ENCODE results near the gene YBX1.

Gene YBX1

DNA sequence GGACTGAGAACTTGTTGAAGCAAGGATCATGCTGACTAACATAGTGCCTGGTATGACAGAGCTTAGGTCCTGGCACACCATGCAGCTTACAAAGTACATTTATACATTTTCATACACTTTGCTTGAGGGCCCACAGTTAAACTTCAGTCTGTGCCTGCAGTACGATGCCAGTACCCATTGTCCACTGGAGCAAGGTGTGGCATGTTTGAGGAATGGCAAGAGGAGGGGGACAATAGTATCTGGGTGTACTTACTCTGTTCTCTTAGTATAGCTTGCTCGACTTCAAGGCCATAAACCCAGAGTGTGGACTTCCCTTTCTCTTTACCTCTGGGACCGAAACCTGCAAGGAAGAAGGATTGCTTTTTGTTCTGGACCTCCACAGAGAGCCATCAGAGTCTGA is 6.8 kb upstream of the YBX1 start:
- Histone ChIP-seq H3K79me2 (ENCODE audit: control insufficient read depth, insufficient read depth, low read length) (no peaks in the 10 kb centered on the region), H3K4me2 (ENCODE audit: low read length) (no peak overlapping the region), H2BK120ac (ENCODE audit: low read depth, low read length) (no peak overlapping the region), H3K4me1 (ENCODE audit: control insufficient read depth, low read depth, low read length) (no peaks in the 10 kb centered on the region), H3K79me1 (ENCODE audit: low read length) (no peaks in the 10 kb centered on the region), H3K23ac (ENCODE audit: low read length) (no peak overlapping the region), H3K9ac (ENCODE audit: low read length) (no peak overlapping the region), H2BK5ac (ENCODE audit: low read length) (no peak overlapping the region), H3K4ac (ENCODE audit: low read depth, low read length) (no peak overlapping the region), H2AK5ac (ENCODE audit: low read length) (no peak overlapping the region), H4K5ac (ENCODE audit: low read length) (no peak overlapping the region), H3K27me3 (ENCODE audit: insufficient read depth, low read length, poor library complexity) (no peaks in the 10 kb centered on the region), H3K18ac (ENCODE audit: low read length) (no peak overlapping the region), H4K8ac (ENCODE audit: low read depth, low read length) (no peak overlapping the region), H3K4me3 (ENCODE audit: low read length) (no peak overlapping the region), H3K56ac (ENCODE audit: low read length) (no peak overlapping the region), H2BK15ac (replicated peaks; ENCODE audit: low read depth) (no peak overlapping the region), H3K27ac (ENCODE audit: low read depth, low read length) (no peak overlapping the region), H3K36me3 (ENCODE audit: control insufficient read depth, insufficient read depth, low read length) (peaks cover 6% of the 10 kb centered on the region)
- no CpG with 5 or more reads among the region's 3 CpGs for WGBS (ENCODE audit: extremely low coverage, insufficient coverage, low lambda C conversion rate)
- DNase-seq: no peak

DNA sequence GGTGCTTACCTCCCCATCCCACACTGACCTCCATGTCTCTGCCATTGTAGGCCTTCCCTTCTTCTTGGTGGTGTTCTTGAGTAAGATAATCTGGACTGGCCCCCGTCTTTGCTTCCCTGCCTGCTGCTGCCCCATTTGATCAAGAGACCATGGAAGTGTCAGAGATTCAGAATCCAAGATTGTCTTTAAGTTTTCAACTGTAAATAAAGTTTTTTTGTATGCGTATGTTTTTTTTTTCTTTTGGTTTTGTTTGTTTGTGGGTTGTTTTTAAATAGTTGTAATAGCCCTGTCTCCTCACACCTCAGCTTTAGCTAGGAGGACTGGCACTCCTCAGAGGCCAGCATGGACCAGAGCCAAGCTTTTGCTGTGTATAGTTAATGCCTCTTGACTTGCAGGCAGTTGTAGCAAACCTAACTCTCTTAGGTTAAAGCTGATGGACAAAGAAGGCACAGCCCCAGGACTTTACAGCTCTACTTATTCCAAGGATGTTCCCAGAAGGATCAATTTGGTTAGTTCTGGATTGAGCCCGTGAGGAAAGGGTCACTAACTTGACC is 5.6 kb upstream of the YBX1 start:
- Histone ChIP-seq H3K27ac (ENCODE audit: low read depth, low read length) (no peak overlapping the region), H3K79me2 (ENCODE audit: control insufficient read depth, insufficient read depth, low read length) (peaks cover 6% of the 10 kb centered on the region), H3K36me3 (ENCODE audit: control insufficient read depth, insufficient read depth, low read length) (peaks cover 6% of the 10 kb centered on the region), H3K4me2 (ENCODE audit: low read length) (no peak overlapping the region), H2BK120ac (ENCODE audit: low read depth, low read length) (no peak overlapping the region), H2BK15ac (replicated peaks; ENCODE audit: low read depth) (no peak overlapping the region), H3K4me3 (ENCODE audit: low read length) (no peak overlapping the region), H3K56ac (ENCODE audit: low read length) (no peak overlapping the region), H3K79me1 (ENCODE audit: low read length) (peaks cover 4% of the 10 kb centered on the region), H3K27me3 (ENCODE audit: insufficient read depth, low read length, poor library complexity) (no peaks in the 10 kb centered on the region), H3K9ac (ENCODE audit: low read length) (no peak overlapping the region), H3K4ac (ENCODE audit: low read depth, low read length) (no peak overlapping the region), H4K5ac (ENCODE audit: low read length) (no peak overlapping the region), H2AK5ac (ENCODE audit: low read length) (no peak overlapping the region), H3K23ac (ENCODE audit: low read length) (no peak overlapping the region), H3K18ac (ENCODE audit: low read length) (no peak overlapping the region), H3K4me1 (ENCODE audit: control insufficient read depth, low read depth, low read length) (no peaks in the 10 kb centered on the region), H2BK5ac (ENCODE audit: low read length) (no peak overlapping the region), H4K8ac (ENCODE audit: low read depth, low read length) (no peak overlapping the region)
- no peak for DNase-seq
- WGBS (ENCODE audit: extremely low coverage, insufficient coverage, low lambda C conversion rate): no CpG with 5 or more reads among the region's 3 CpGs

DNA sequence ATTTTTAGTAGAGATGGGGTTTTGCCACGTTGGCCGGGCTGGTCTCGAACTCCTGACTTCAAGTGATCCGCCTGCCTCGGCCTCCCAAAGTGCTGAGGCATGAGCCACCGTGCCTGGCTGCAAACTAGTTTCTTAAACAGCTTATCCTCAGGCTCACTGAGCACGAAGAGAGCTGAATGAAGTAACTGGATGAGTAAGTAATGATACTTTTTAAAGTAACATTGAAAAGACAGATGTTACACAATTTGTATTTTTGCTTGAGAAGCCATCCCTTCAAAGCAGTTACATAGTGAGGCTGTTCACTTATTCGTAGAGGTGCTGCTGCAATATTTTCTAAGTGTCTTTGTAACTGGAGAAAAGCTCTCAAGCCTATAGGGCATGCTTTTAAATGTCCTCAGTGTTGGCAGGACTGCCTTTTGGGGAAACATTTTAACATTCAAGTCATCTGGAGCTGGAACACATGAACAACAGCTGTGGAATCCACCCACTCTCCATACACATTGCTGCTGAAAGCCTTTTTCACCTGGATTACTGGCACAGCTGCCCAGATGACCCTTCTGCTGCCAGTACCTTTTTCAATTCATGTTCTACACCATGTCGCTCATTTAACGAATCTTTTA is 2.7 kb upstream of the YBX1 start:
- H3K9ac ChIP-seq (ENCODE audit: low read length): no peak overlapping the region
- no peak overlapping the region for H3K4me2 ChIP-seq (ENCODE audit: low read length)
- H3K27ac ChIP-seq (ENCODE audit: low read depth, low read length): no peak overlapping the region
- WGBS (ENCODE audit: extremely low coverage, insufficient coverage, low lambda C conversion rate): no CpG with 5 or more reads among the region's 10 CpGs
- no peak overlapping the region for H3K23ac ChIP-seq (ENCODE audit: low read length)
- H3K4me3 ChIP-seq (ENCODE audit: low read length): no peak overlapping the region
- H2AK5ac ChIP-seq (ENCODE audit: low read length): no peak overlapping the region
- peaks cover 4% of the 10 kb centered on the region for H3K79me1 ChIP-seq (ENCODE audit: low read length)
- H3K4ac ChIP-seq (ENCODE audit: low read depth, low read length): no peak overlapping the region
- no peak overlapping the region for H4K8ac ChIP-seq (ENCODE audit: low read depth, low read length)
- H3K18ac ChIP-seq (ENCODE audit: low read length): no peak overlapping the region
- no peak overlapping the region for H2BK15ac ChIP-seq (replicated peaks; ENCODE audit: low read depth)
- H3K56ac ChIP-seq (ENCODE audit: low read length): no peak overlapping the region
- no peaks in the 10 kb centered on the region for H3K27me3 ChIP-seq (ENCODE audit: insufficient read depth, low read length, poor library complexity)
- no peak overlapping the region for H2BK5ac ChIP-seq (ENCODE audit: low read length)
- no peak overlapping the region for H4K5ac ChIP-seq (ENCODE audit: low read length)
- DNase-seq: no peak
- H3K79me2 ChIP-seq (ENCODE audit: control insufficient read depth, insufficient read depth, low read length): peaks cover 25% of the 10 kb centered on the region
- no peak overlapping the region for H2BK120ac ChIP-seq (ENCODE audit: low read depth, low read length)
- H3K4me1 ChIP-seq (ENCODE audit: control insufficient read depth, low read depth, low read length): peaks cover 3% of the 10 kb centered on the region
- peaks cover 3% of the 10 kb centered on the region for H3K36me3 ChIP-seq (ENCODE audit: control insufficient read depth, insufficient read depth, low read length)

DNA sequence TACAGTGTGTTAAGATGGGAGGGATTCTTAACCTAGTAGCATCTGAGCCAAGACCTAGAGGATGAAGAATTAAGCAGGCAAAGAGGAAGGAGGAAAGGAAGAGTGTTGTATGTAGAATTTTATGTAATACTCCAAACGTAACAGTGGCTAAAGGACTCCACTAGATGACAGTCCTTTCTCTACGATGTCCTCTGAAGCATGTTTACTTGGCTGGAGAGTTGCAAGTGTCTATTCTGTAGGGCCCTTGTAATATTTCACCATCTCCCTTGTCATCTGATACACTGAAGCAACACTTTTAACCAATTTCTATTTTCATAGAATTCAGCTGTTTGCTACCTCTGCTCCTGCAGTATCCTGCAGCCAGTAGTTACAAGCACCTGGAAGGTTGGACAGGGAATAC is 2.2 kb upstream of the YBX1 start:
- no peak overlapping the region for H2BK5ac ChIP-seq (ENCODE audit: low read length)
- H4K8ac ChIP-seq (ENCODE audit: low read depth, low read length): no peak overlapping the region
- H3K4me2 ChIP-seq (ENCODE audit: low read length): no peak overlapping the region
- H3K79me2 ChIP-seq (ENCODE audit: control insufficient read depth, insufficient read depth, low read length): peaks cover 31% of the 10 kb centered on the region
- H3K9ac ChIP-seq (ENCODE audit: low read length): no peak overlapping the region
- no peak overlapping the region for H3K4ac ChIP-seq (ENCODE audit: low read depth, low read length)
- no CpG with 5 or more reads among the region's 2 CpGs for WGBS (ENCODE audit: extremely low coverage, insufficient coverage, low lambda C conversion rate)
- no peaks in the 10 kb centered on the region for H3K27me3 ChIP-seq (ENCODE audit: insufficient read depth, low read length, poor library complexity)
- H3K4me3 ChIP-seq (ENCODE audit: low read length): no peak overlapping the region
- H3K27ac ChIP-seq (ENCODE audit: low read depth, low read length): no peak overlapping the region
- peaks cover 1% of the 10 kb centered on the region for H3K36me3 ChIP-seq (ENCODE audit: control insufficient read depth, insufficient read depth, low read length)
- H2BK15ac ChIP-seq (replicated peaks; ENCODE audit: low read depth): no peak overlapping the region
- H2AK5ac ChIP-seq (ENCODE audit: low read length): no peak overlapping the region
- H3K79me1 ChIP-seq (ENCODE audit: low read length): peaks cover 4% of the 10 kb centered on the region
- H3K23ac ChIP-seq (ENCODE audit: low read length): no peak overlapping the region
- no peak overlapping the region for H3K18ac ChIP-seq (ENCODE audit: low read length)
- H3K56ac ChIP-seq (ENCODE audit: low read length): no peak overlapping the region
- H3K4me1 ChIP-seq (ENCODE audit: control insufficient read depth, low read depth, low read length): peaks cover 5% of the 10 kb centered on the region
- H2BK120ac ChIP-seq (ENCODE audit: low read depth, low read length): no peak overlapping the region
- H4K5ac ChIP-seq (ENCODE audit: low read length): no peak overlapping the region
- DNase-seq: no peak

DNA sequence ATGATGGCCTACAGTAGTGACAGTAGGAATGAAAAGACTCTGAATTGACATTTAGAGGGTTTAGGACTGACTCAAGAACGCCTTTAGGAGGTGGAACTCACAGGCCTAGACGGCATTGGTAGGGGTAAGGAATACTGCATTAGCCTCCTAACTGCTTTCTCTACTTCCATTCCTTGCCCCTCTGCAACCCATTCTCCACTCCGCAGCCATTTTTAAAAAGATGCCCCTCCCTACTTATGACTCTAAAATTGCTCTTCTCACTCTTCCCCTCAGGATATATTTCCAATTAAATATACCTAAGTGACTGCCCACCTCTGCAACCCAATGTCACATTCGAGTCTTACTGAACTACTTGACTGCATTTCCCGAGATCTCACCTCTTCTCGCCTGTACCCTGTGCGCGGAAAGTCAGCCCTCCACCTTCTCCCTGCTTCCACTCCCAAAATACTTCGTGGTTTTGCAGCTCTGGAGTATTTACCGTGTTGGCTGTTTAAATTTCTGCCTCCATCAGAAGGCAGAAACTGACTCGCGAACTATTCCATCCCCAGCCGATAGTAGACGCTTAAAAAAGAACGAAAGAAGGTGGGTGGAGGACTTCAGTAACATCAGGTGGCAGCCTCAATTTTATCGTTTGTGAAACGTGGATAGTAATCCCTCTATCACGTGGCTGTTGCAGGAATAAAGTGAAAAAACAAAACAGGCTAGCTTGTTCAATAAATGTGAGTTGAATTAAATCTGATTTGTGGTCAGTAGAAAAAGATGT is 1.1 kb upstream of the YBX1 start:
- Histone ChIP-seq H2AK5ac (ENCODE audit: low read length) (peak overlapping the region; percentile 51), H3K4ac (ENCODE audit: low read depth, low read length) (no peak overlapping the region), H2BK120ac (ENCODE audit: low read depth, low read length) (no peak overlapping the region), H3K4me2 (ENCODE audit: low read length) (peak overlapping the region; percentile 96), H4K5ac (ENCODE audit: low read length) (peak overlapping the region; percentile 82), H3K79me2 (ENCODE audit: control insufficient read depth, insufficient read depth, low read length) (peaks cover 42% of the 10 kb centered on the region), H3K18ac (ENCODE audit: low read length) (peak overlapping the region; percentile 16), H3K23ac (ENCODE audit: low read length) (no peak overlapping the region), H3K27ac (ENCODE audit: low read depth, low read length) (no peak overlapping the region), H3K4me1 (ENCODE audit: control insufficient read depth, low read depth, low read length) (peaks cover 5% of the 10 kb centered on the region), H3K27me3 (ENCODE audit: insufficient read depth, low read length, poor library complexity) (no peaks in the 10 kb centered on the region), H3K4me3 (ENCODE audit: low read length) (peak overlapping the region; percentile 92), H2BK15ac (replicated peaks; ENCODE audit: low read depth) (no peak overlapping the region), H4K8ac (ENCODE audit: low read depth, low read length) (no peak overlapping the region), H3K56ac (ENCODE audit: low read length) (peak overlapping the region; percentile 97), H3K79me1 (ENCODE audit: low read length) (peaks cover 4% of the 10 kb centered on the region), H3K9ac (ENCODE audit: low read length) (peak overlapping the region; percentile 98), H3K36me3 (ENCODE audit: control insufficient read depth, insufficient read depth, low read length) (no peaks in the 10 kb centered on the region), H2BK5ac (ENCODE audit: low read length) (no peak overlapping the region)
- no CpG with 5 or more reads among the region's 18 CpGs for WGBS (ENCODE audit: extremely low coverage, insufficient coverage, low lambda C conversion rate)
- DNase-seq: peak; percentile 44

Measured in mesendoderm (in vitro differentiated cells).